ENCODE data around the gene ANO9.
"Not testable (repeated sequence)": the region's sequence is repeated elsewhere in the genome, so short reads cannot be mapped to it uniquely, and the experiment has no call there.

The ANO9 gene

GRCh38 chr11:390175-390574, 51.6 kb downstream of the ANO9 start:
- Histone ChIP-seq H3K27ac (ENCODE audit: insufficient read depth in 1 of 2, low read depth in 1 of 2, low read length in 2 of 2, poor library complexity in 1 of 2, severe bottlenecking in 2 of 2) (no peak overlapping the region), H3K4me3 (ENCODE audit: control insufficient read depth in 1 of 7, extremely low read depth in 1 of 7, insufficient read depth in 4 of 7, low read depth in 2 of 7, low read length in 6 of 7) (no peak overlapping the region), H3K4me1 (ENCODE audit: control extremely low read depth in 1 of 4, control insufficient read depth in 4 of 4, insufficient read depth in 4 of 4, low read length in 3 of 4) (peaks cover 0 to 7% (median 4%) of the 10 kb centered on the region in 4 experiments), H3K9me3 (ENCODE audit: control extremely low read depth in 1 of 5, control insufficient read depth in 4 of 5, insufficient read depth in 2 of 5, low read depth in 1 of 5, low read length in 4 of 5) (peaks cover 0 to 16% (median 7%) of the 10 kb centered on the region in 5 experiments), H3K27me3 (replicated peaks in 2 of 5; ENCODE audit: control insufficient read depth in 4 of 5, insufficient read depth in 5 of 5, low read length in 4 of 5) (no peaks in the 10 kb centered on the region), H3K36me3 (ENCODE audit: control insufficient read depth in 4 of 4, insufficient read depth in 4 of 4, low read length in 3 of 4) (no peaks in the 10 kb centered on the region)
- CTCF ChIA-PET = interaction anchor here (0.7 kb wide), 1 partner anchor 22 kb away, joined by 3 read pairs; no protein-coding TSS in a partner anchor
- no peak for DNase-seq
- 100% methylated on average over 2 of the region's 11 CpGs for WGBS (ENCODE audit: insufficient coverage)
- POLR2A ChIA-PET = no interaction called here

- POLR2A ChIA-PET = not testable (repeated sequence)
These were observed 52.4 kb downstream of the ANO9 start for GRCh38 chr11:389369-389768.

GRCh38 chr11:387193-387793, 54.5 kb downstream of the ANO9 start:
- ChIA-PET POLR2A (no interaction called here), CTCF (interaction anchor here (1.3 to 2.7 kb wide), 2 partner anchors 9 to 10 kb away, joined by 4 to 18 read pairs; no protein-coding TSS in a partner anchor)
- WGBS (ENCODE audit: insufficient coverage) = 31% methylated on average over 4 of the region's 4 CpGs
- Histone ChIP-seq H3K4me1 (ENCODE audit: control extremely low read depth in 1 of 4, control insufficient read depth in 4 of 4, insufficient read depth in 4 of 4, low read length in 3 of 4) (peaks cover 0 to 18% (median 14%) of the 10 kb centered on the region in 4 experiments), H3K4me3 (ENCODE audit: control insufficient read depth in 1 of 7, extremely low read depth in 1 of 7, insufficient read depth in 4 of 7, low read depth in 2 of 7, low read length in 6 of 7) (no peak overlapping the region), H3K27ac (ENCODE audit: insufficient read depth in 1 of 2, low read depth in 1 of 2, low read length in 2 of 2, poor library complexity in 1 of 2, severe bottlenecking in 2 of 2) (no peak overlapping the region), H3K27me3 (replicated peaks in 2 of 5; ENCODE audit: control insufficient read depth in 4 of 5, insufficient read depth in 5 of 5, low read length in 4 of 5) (no peaks in the 10 kb centered on the region), H3K36me3 (ENCODE audit: control insufficient read depth in 4 of 4, insufficient read depth in 4 of 4, low read length in 3 of 4) (no peaks in the 10 kb centered on the region), H3K9me3 (ENCODE audit: control extremely low read depth in 1 of 5, control insufficient read depth in 4 of 5, insufficient read depth in 2 of 5, low read depth in 1 of 5, low read length in 4 of 5) (peaks cover 0 to 16% (median 7%) of the 10 kb centered on the region in 5 experiments)
- DNase-seq = no peak

More at GRCh38 chr11:389369-389768, 52.4 kb downstream of the ANO9 start:
- H3K27ac ChIP-seq (ENCODE audit: insufficient read depth in 1 of 2, low read depth in 1 of 2, low read length in 2 of 2, poor library complexity in 1 of 2, severe bottlenecking in 2 of 2); H3K36me3 ChIP-seq (ENCODE audit: control insufficient read depth in 4 of 4, insufficient read depth in 4 of 4, low read length in 3 of 4); H3K4me3 ChIP-seq (ENCODE audit: control insufficient read depth in 1 of 7, extremely low read depth in 1 of 7, insufficient read depth in 4 of 7, low read depth in 2 of 7, low read length in 6 of 7); H3K4me1 ChIP-seq (ENCODE audit: control extremely low read depth in 1 of 4, control insufficient read depth in 4 of 4, insufficient read depth in 4 of 4, low read length in 3 of 4); H3K27me3 ChIP-seq (replicated peaks in 2 of 5; ENCODE audit: control insufficient read depth in 4 of 5, insufficient read depth in 5 of 5, low read length in 4 of 5); CTCF ChIA-PET; DNase-seq: not testable (repeated sequence)
- peaks cover 0 to 16% (median 7%) of the 10 kb centered on the region in 5 experiments for H3K9me3 ChIP-seq (ENCODE audit: control extremely low read depth in 1 of 5, control insufficient read depth in 4 of 5, insufficient read depth in 2 of 5, low read depth in 1 of 5, low read length in 4 of 5)
- WGBS (ENCODE audit: insufficient coverage) = 100% methylated on average over 2 of the region's 17 CpGs

- Histone ChIP-seq H3K36me3 (ENCODE audit: control insufficient read depth in 4 of 4, insufficient read depth in 4 of 4, low read length in 3 of 4) (no peaks in the 10 kb centered on the region), H3K9me3 (ENCODE audit: control extremely low read depth in 1 of 5, control insufficient read depth in 4 of 5, insufficient read depth in 2 of 5, low read depth in 1 of 5, low read length in 4 of 5) (peaks cover 0 to 16% (median 7%) of the 10 kb centered on the region in 5 experiments), H3K27me3 (replicated peaks in 2 of 5; ENCODE audit: control insufficient read depth in 4 of 5, insufficient read depth in 5 of 5, low read length in 4 of 5) (no peaks in the 10 kb centered on the region), H3K4me1 (ENCODE audit: control extremely low read depth in 1 of 4, control insufficient read depth in 4 of 4, insufficient read depth in 4 of 4, low read length in 3 of 4) (peaks cover 0 to 26% (median 22%) of the 10 kb centered on the region in 4 experiments), H3K4me3 (ENCODE audit: control insufficient read depth in 1 of 7, extremely low read depth in 1 of 7, insufficient read depth in 4 of 7, low read depth in 2 of 7, low read length in 6 of 7) (no peak overlapping the region), H3K27ac (ENCODE audit: insufficient read depth in 1 of 2, low read depth in 1 of 2, low read length in 2 of 2, poor library complexity in 1 of 2, severe bottlenecking in 2 of 2) (no peak overlapping the region)
- DNase-seq = no peak
- ChIA-PET POLR2A (no interaction called here), CTCF (interaction anchor here (0.7 to 2.7 kb wide), 2 partner anchors 10 to 23 kb away, joined by 3 to 18 read pairs; no protein-coding TSS in a partner anchor)
- 96% methylated on average over 4 of the region's 6 CpGs for WGBS (ENCODE audit: insufficient coverage)
These were observed 55.3 kb downstream of the ANO9 start for GRCh38 chr11:386483-386882.

GRCh38 chr11:385594-386351, 56.0 kb downstream of the ANO9 start:
- Histone ChIP-seq H3K4me3 (ENCODE audit: control insufficient read depth in 1 of 7, extremely low read depth in 1 of 7, insufficient read depth in 4 of 7, low read depth in 2 of 7, low read length in 6 of 7) (no peak overlapping the region), H3K27me3 (replicated peaks in 2 of 5; ENCODE audit: control insufficient read depth in 4 of 5, insufficient read depth in 5 of 5, low read length in 4 of 5) (no peaks in the 10 kb centered on the region), H3K9me3 (ENCODE audit: control extremely low read depth in 1 of 5, control insufficient read depth in 4 of 5, insufficient read depth in 2 of 5, low read depth in 1 of 5, low read length in 4 of 5) (peaks cover 0 to 16% (median 7%) of the 10 kb centered on the region in 5 experiments), H3K36me3 (ENCODE audit: control insufficient read depth in 4 of 4, insufficient read depth in 4 of 4, low read length in 3 of 4) (no peaks in the 10 kb centered on the region), H3K27ac (ENCODE audit: insufficient read depth in 1 of 2, low read depth in 1 of 2, low read length in 2 of 2, poor library complexity in 1 of 2, severe bottlenecking in 2 of 2) (no peak overlapping the region), H3K4me1 (ENCODE audit: control extremely low read depth in 1 of 4, control insufficient read depth in 4 of 4, insufficient read depth in 4 of 4, low read length in 3 of 4) (peaks cover 0 to 27% (median 22%) of the 10 kb centered on the region in 4 experiments)
- ChIA-PET CTCF (interaction anchor here (2.7 kb wide), 1 partner anchor 11 kb away, joined by 18 read pairs; no protein-coding TSS in a partner anchor), POLR2A (no interaction called here)
- 92% methylated on average over 12 of the region's 19 CpGs for WGBS (ENCODE audit: insufficient coverage)
- no peak for DNase-seq

GRCh38 chr11:384511-384910, 57.3 kb downstream of the ANO9 start:
- H3K9me3 ChIP-seq (ENCODE audit: control extremely low read depth in 1 of 5, control insufficient read depth in 4 of 5, insufficient read depth in 2 of 5, low read depth in 1 of 5, low read length in 4 of 5) = peaks cover 0 to 23% (median 7%) of the 10 kb centered on the region in 5 experiments
- POLR2A ChIA-PET = no interaction called here

GRCh38 chr11:383431-383830, 58.4 kb downstream of the ANO9 start:
- H3K27ac ChIP-seq (ENCODE audit: insufficient read depth in 1 of 2, low read depth in 1 of 2, low read length in 2 of 2, poor library complexity in 1 of 2, severe bottlenecking in 2 of 2) = no peak overlapping the region
- WGBS (ENCODE audit: insufficient coverage) = 98% methylated on average over 11 of the region's 14 CpGs
- H3K27me3 ChIP-seq (replicated peaks in 2 of 5; ENCODE audit: control insufficient read depth in 4 of 5, insufficient read depth in 5 of 5, low read length in 4 of 5) = no peaks in the 10 kb centered on the region
- no peak overlapping the region for H3K4me3 ChIP-seq (ENCODE audit: control insufficient read depth in 1 of 7, extremely low read depth in 1 of 7, insufficient read depth in 4 of 7, low read depth in 2 of 7, low read length in 6 of 7)
- H3K9me3 ChIP-seq (ENCODE audit: control extremely low read depth in 1 of 5, control insufficient read depth in 4 of 5, insufficient read depth in 2 of 5, low read depth in 1 of 5, low read length in 4 of 5) = peaks cover 0 to 25% (median 12%) of the 10 kb centered on the region in 5 experiments
- no peak for DNase-seq
- CTCF ChIA-PET = interaction anchor here (1.8 kb wide), 1 partner anchor 13 kb away, joined by 5 read pairs; no protein-coding TSS in a partner anchor
- H3K36me3 ChIP-seq (ENCODE audit: control insufficient read depth in 4 of 4, insufficient read depth in 4 of 4, low read length in 3 of 4) = no peaks in the 10 kb centered on the region
- POLR2A ChIA-PET = interaction anchor here (0.7 kb wide), 1 partner anchor 104 kb away, joined by 4 read pairs; no protein-coding TSS in a partner anchor
- H3K4me1 ChIP-seq (ENCODE audit: control extremely low read depth in 1 of 4, control insufficient read depth in 4 of 4, insufficient read depth in 4 of 4, low read length in 3 of 4) = peaks cover 0 to 27% (median 22%) of the 10 kb centered on the region in 4 experiments

More at GRCh38 chr11:384511-384910, 57.3 kb downstream of the ANO9 start:
- Histone ChIP-seq H3K27me3 (replicated peaks in 2 of 5; ENCODE audit: control insufficient read depth in 4 of 5, insufficient read depth in 5 of 5, low read length in 4 of 5) (no peaks in the 10 kb centered on the region), H3K27ac (ENCODE audit: insufficient read depth in 1 of 2, low read depth in 1 of 2, low read length in 2 of 2, poor library complexity in 1 of 2, severe bottlenecking in 2 of 2) (no peak overlapping the region), H3K4me1 (ENCODE audit: control extremely low read depth in 1 of 4, control insufficient read depth in 4 of 4, insufficient read depth in 4 of 4, low read length in 3 of 4) (peaks cover 0 to 27% (median 22%) of the 10 kb centered on the region in 4 experiments), H3K4me3 (ENCODE audit: control insufficient read depth in 1 of 7, extremely low read depth in 1 of 7, insufficient read depth in 4 of 7, low read depth in 2 of 7, low read length in 6 of 7) (no peak overlapping the region), H3K36me3 (ENCODE audit: control insufficient read depth in 4 of 4, insufficient read depth in 4 of 4, low read length in 3 of 4) (no peaks in the 10 kb centered on the region)
- DNase-seq = no peak
- CTCF ChIA-PET = no interaction called here
- WGBS (ENCODE audit: insufficient coverage) = 92% methylated on average over 13 of the region's 16 CpGs

All from common myeloid progenitor, CD34-positive (primary cell).